HG03565 (cell line): ENCODE data around the gene TSN.

Source experiments
- ATAC-seq: cut with Tn5 transposase; IDR thresholded peaks from one replicate; pipeline ENCODE4 v1.9.1; 2021; ENCODE audit warnings: mild to moderate bottlenecking, moderate library complexity; ENCODE audit not compliant: unreplicated experiment

The TSN gene

DNA sequence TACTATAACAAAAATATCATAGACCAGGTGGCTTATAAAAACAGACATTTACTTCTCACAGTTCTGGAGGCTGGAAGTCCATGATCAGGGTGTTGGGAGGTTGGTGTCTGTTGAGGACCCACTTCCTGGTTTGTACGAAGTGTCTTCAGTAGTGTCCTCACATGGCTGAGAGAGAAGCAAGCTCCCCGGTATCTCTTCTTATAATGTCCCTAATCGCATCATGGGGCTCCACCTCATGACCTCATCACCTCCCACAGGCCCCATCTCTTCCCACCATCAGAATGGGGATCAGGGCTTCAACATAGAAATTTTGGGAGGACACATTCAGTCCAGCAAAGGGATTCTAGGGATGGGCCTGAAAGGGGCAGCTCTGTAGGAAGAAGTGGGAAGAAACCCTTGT lies 14.0 kb upstream of the TSN start:
- no peak for ATAC-seq

DNA sequence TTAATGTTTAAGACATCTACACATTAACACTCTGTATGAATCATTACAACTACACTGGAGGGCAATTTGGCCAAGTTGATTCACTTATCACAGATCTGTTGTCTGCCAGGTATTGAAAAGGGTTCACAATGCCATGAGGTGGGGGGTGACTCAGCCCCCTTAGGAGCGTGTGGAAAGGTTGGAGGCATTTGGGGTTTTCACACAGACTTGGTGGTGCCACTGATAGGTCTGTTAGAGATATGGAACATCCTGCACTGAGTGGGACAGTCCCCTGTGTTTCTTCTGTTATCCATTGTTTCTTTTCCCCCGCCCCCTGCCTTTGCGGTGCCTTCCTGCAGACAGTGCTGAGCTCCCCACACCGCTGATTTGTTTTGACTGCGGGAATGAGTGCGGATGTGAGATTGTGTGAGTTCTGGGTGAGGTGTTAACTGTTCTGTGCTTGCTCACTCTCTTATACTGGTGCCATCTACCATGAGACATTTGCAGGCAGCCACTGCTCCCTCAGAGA lies 9.3 kb upstream of the TSN start:
- no peak for ATAC-seq

DNA sequence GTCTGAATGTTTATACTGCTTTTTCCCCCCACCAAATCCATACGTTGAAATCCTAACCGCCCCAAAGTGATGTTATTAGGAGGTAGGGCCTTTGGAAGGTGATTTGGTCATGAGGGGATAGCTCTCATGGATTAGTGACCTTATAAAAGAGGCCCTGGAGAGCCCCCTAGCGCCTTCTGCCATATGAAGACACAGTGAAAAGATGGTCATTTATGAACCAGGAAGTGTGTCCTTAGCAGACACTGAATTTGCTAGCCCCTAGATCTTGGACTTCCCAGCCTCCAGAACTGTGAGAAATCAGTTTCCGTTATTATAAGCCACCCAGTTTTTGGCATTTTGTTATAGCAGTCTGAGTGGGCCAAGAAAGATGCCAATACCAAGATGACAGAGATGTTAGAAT lies 7.2 kb upstream of the TSN start:
- no peak for ATAC-seq

DNA sequence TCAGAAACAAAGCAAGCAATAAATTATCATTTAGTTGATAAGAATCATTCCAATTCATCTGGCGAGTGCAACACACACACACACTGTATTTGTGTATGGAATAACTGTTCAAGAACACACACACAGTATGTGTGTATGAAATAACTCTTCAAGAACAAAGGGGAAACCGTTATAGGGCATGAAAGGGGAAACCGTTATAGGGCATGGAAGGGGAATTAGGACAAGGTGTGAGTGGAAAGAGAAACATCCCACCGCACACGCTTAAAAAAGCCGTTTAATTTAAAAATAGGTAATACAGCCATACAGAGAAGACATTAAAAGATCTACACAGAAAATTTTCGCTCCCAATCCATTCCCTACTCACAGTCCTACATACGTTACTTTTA lies 607 bp upstream of the TSN start:
- ATAC-seq = no peak

DNA sequence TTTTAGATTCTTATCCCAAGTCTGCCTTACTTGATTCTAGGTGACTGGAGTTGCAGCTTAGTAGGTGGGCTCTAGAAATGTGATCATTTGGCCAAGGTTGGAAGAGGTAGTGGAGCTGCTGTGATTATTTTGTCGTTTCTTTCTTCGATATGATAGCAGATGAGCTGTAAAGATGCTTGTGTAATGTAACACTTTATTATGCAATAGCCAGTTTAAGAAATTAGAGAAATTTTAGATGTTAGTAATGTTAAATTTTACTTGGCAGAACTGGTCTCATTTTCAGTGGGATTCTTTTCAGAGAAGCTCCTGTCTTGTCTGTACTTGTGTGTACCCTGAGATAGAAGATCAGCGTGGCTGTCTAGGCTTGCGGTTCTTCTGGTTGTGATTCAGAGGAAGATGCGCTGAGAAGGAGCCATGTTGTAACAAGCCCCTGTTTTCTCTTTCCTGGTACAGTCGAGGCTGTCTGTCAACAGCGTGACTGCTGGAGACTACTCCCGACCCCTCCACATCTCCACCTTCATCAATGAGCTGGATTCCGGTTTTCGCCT lies 9.3 kb downstream of the TSN start:
- no peak for ATAC-seq

DNA sequence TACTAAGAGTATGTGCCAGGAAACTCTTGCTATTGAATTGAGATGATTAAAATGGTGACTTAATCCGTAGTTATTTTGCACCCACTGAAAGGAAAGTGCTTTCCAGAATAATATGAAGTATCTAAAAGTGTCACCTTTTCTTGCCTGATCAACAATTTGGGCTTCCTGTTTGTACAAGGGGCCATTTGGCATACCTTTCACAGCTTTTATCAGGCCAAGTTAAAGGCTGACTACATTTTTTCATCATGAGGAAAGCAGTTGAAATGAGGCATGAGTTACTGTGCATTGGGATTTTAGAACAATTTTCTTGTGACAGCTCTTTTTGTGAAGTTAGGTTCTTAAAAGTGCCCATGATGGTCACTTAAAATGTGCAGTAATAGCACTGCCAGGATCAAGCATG lies 11.2 kb downstream of the TSN start:
- ATAC-seq = no peak

DNA sequence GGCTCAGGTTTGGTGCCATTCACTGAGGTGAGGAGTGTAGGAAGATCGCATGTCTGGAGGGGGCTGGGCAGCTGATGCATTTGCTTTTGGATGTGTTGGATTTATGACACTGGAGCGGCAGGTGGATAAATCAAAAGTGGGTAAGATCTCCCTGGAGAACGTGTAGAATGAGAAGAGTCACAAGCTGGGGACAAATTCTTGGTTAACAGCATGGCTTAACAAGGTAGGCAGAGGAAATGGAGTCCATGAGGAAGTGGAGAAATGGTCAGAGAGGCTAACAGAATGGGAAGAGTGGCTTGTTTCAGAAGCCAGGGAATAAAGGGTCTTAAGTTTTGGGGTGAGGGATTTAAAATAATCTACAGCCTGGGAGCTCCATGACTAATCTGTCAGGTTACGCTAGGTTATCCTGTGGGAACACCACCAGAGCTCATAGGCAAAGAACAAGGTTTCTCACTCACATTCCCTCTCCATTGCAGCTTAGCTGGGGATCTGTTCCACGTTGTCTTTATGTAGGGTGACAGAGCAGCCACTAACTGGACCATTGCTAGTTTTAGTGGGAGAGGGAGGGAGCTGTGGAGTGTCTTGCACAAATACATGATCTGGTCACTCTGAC lies 12.8 kb downstream of the TSN start:
- ATAC-seq = no peak

DNA sequence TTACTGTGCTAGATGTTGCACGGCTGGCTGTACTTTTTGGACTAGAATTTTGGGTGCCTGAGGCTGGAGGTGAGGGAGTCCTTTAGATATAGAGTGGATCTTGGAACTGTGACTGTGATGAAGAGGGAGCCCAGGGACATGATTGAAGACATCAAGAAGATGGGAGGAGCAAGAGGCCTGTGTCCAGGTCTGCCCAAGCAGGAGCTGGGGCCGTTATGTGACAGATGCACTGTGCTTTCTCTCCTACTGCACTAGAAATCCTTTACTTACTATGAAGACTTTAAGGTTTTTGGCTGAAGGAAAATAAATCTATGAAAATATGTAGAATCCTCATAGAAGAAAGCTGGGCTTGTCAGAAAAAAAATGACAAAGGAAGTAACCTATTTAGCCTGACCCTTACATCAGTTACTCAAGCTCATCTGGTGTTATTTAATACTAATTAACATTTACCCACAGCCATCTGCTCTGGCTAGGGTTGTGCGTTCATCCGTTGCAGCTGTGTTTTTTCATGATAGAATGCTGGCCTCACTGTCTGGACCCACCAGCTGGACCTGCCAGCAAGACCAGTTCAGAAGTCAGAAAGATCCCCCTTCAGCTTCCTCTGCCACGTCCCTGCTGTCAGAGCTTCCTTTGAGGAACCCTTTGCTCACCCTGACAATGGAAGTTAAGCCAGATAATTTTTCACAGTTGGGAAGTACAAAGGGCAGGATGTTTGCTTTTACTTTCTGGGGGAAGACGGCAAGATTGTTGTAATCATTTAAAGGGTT lies 16.7 kb downstream of the TSN start:
- no peak for ATAC-seq

DNA sequence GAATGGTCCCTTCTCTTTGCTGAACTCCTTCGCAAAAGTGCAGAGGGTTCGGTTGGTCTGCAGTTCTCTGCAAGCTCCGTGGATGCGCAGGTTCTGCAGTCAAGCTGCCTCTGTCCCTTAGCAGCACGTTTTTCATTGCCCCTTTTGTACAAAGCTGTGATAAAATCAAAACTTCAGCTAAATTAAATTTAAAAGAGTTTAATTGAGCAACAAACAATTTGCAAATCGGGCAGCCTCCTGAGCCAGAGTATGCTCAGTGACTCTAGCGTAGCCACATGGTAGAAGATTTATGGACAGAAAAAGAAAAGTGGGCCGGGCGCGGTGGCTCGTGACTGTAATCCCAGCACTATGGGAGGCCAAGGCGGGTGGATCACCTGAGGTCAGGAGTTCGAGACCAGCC lies 18.8 kb downstream of the TSN start:
- no peak for ATAC-seq

DNA sequence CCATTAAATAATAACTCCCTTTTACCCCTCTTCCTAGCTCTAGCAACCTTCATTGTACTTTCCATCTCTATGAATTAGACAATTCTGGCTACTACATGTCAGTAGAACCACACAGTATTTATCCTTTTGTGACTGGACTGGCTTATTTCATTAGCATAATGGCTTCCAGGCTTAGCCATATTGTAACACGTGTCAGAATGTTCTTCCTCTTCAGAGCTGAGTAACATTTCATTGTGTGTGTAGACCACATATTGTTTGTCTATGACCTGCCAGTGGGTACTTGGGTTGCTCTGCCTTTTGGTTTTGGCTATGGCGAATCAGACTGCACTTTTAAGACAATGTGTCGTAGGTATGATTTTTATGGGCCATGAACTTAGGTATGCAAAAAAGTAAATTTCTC lies 20.9 kb downstream of the TSN start:
- no peak for ATAC-seq

DNA sequence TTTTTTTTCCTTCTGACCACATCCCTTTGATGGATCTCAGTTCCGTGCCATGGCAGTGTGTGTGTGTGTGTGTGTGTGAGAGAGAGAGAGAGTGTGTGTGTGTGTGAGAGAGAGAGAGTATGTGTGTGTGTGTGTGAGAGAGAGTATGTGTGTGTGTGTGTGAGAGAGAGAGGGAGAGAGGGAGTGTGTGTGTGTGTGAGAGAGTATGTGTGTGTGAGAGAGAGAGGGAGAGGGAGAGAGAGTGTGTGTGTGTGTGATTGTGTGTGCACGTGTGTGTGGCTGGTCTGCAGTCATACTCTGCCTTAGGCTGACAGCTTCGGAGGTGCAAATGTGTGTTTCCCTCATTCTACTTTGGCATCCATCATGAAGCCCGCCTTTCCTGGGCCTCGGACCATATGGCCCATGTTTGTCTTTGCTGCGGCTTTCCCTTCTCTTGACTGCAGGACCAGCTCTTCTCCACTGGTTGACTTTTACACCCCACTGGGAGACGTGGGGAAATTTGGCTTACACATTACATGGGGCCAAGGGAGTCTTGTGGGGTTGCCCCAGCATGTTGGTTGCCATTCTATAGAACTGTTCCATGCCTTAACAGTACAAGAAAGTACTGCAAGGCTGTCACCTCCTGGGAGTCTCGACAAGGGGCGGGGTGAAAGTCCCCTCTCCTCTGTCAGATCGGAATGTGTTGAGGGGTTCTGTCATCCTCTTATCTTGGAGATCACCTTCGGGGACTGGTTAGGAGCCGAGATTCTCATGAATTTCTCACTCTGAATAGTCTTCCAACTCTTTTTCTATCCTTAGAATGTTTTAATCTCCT lies 21.6 kb downstream of the TSN start:
- ATAC-seq = no peak

DNA sequence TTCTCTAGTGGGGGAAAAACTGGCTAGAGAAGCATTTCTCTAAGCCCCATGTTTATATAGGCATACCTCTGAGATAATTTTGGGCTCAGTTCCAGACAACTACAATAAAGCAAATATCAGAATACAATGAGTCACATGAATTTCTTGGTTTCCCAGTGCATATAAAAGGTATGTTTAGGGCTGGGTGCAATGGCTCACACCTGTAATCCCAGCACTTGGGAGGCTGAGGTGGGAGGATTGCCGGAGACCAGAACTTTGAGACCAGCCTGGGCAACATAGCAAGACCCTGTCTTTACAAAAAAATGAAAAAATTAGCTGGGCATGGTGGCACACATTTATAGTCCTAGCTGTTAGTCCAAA lies 22.2 kb downstream of the TSN start:
- ATAC-seq = no peak

DNA sequence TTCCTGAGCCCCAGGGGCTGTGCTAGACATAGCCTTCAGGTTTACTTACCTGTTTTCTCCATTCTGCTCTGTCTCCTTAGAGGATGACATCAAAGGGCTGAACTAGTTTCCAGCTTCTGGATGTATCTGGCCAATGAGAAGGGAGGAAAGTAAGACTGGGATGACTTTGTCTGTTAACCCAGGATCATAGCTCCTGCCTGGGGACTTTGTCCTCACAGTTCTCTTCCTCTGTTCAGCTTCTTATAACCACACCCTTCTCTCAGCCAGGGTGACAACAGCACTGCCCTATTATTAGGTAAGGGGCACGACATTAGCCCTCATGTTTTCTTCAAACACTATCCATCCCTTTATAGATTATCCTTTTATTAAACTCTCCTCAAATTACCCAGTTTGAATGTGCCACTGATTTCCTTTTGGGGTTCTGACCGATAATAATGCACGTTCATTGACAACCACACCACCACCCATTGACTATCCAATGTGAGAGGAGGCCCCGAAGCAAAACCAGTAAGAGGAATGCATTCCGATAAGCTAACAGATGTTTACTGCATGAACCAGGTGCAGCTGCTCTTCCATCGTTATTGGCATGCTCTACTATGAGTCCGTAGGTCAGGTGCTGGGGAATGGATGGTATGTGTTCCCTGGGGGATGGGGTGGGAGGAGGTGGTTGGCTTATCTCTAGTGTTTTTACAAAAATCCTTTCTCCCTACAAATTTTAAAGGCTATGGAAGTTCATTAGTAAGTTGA lies 23.5 kb downstream of the TSN start:
- ATAC-seq = no peak

DNA sequence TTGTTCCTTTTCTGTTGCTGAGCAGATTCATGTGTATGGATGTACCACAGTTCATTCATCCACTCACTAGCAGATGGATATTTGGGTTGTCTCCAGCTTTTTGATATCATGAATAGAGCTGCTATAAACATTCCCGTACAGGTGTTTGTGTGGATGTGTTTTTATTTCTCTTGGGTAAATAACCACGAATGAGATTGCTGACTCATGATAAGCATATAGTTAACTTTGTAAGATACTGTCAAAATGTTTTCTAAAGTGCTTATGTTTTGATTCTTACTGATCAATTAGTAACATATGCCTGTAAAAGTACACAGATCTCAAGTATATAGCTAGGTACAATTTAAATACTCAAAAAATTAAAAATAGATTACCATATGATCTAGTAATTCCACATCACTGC lies 27.7 kb downstream of the TSN start:
- ATAC-seq = no peak

DNA sequence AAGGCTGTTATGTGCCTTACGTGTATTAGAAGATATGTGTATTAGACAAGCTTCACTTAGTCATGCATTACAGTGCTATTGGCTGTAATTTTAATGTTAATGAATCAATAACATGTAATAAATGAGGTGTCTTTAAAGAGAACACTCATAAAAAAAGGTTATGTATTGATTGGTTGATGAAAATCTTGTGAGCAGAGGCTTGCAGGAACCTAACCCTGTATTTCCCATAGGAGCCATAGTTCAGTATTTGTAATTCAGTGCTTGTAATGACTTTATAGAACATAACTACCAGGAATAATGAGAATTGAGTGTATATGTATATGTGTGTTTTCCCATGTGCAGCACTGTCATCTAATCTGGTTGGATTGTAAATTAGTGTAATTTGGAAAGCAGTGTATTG lies 33.2 kb downstream of the TSN start:
- ATAC-seq = no peak

DNA sequence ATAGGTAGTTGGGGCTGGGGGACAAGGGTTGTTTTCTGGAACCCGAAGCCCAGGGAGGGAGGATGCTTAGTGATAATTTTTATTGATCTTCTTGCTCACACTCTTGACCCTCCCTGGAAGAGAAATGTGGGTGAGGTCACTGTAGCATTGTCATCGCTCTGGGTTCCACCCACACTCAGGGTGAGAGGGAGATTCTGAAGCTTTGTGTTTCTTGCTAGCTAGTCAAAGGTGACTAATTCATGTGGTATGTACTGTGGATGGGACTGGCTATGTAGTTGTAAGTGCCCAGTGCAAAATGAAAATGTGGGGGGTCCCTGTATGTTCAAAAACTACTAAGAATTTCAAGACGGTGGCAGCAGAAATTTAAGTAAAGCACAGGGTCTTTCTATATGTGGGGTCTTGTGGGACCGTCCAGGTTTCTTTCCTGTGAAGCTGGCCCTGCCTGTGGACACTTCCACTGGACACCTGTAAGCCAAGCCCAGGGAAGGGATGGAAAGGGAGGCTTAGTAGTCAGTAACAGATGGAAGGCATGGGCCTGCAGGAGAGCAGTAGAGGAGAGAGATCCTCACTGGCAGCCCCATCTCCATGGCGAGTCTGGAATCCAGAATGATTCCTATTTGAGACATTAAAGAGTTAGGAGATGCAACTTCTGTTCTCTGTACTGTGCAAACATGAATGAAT lies 35.0 kb downstream of the TSN start:
- ATAC-seq = no peak

DNA sequence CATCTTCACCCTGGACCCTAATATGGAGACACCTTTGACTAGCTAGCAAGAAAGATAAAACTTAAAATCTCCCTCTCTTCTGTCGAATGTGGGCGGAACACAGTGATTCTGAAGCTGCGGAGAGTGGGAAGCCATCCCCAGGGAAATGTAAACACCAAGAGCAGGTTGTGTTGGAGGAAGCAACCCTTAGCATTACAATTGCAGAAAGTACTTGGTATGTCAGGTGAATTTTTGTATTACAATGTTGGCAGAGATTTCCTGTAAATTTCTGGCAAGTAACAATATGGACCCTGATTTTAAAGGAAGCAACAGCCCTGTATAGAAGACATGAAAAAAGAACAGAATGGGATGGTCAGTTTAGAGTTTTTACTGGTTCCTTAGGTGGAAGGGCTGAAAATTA lies 35.8 kb downstream of the TSN start:
- no peak for ATAC-seq

DNA sequence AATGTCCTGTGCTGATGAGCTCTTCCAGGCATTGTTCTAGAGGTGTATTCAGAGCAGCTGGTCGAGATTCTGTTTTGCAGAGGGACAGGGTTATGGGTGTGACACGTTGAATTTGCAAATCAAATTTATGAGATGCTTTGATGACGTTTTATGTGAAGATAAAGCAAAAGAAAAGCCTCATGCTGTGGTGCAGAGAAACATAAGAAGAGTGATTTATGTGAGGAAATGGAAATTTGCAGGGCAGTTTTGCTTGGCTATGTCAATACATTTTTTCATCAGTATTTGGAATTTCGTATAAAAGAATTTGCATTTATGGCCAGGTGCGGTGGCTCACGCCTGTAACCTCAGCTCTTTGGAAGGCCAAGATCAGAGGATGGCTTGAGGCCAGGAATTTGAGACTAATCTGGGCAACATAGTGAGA lies 36.4 kb downstream of the TSN start:
- ATAC-seq = no peak

DNA sequence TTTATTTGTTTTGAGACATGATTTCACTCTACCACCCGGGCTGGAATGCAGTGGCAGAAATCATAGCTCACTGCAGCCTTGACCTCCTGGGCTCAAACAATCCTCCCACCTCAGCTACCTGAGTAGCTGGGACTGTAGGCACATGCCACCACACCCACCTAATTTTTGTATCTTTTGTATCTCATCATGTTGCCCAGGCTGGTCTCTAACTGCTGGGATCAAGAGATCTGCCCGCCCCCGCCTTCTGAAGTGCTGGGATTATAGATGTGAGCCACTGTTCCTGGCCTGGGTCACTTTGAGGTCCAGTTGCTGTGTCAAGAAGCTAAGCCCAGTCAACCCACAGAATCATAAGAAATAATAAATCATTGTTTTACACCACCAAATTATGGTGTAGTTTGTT lies 38.4 kb downstream of the TSN start:
- no peak for ATAC-seq

DNA sequence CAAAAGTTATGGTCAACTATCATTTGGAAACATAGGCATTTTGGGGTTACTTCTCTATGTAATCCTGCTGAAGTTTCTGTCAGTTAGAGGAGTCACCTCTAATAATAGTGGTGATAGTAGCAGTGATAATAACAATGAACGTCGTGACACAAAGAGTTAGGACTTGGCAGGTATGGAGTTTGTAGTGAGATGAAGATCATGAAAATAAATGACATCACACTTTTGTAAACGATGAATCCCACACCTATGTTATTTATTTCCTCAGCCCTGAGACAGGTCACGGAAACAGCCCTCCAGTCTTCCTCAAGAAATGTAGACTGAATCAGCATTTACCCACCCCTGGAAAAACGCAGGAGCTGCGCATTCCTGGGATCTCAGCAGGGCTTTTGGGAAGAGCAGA lies 38.8 kb downstream of the TSN start:
- no peak for ATAC-seq
